ENCODE data around the gene APBB1.

APBB1 gene

GRCh38 chr11:6415797-6416196, 3.1 kb downstream of the APBB1 start:
- TF ChIP-seq NFRKB (IDR thresholded peaks at IDR 0.05) (no peak), FOXK2 (IDR thresholded peaks at IDR 0.05) (no peak), CTBP1 (IDR thresholded peaks at IDR 0.05; ENCODE audit: borderline replicate concordance) (no peak), HDGF (IDR thresholded peaks at IDR 0.05; ENCODE audit: borderline replicate concordance) (no peak), SUZ12 (IDR thresholded peaks at IDR 0.05) (no peak), FOXA1 (IDR thresholded peaks at IDR 0.05) (no peak), LEF1 (IDR thresholded peaks at IDR 0.05; ENCODE audit: borderline replicate concordance) (no peak), FOXM1 (IDR thresholded peaks at IDR 0.05; ENCODE audit: borderline replicate concordance) (no peak), ZNF384 (IDR thresholded peaks at IDR 0.05) (no peak), PKNOX1 (IDR thresholded peaks at IDR 0.05) (no peak), BHLHE40 (IDR thresholded peaks at IDR 0.05; ENCODE audit: borderline replicate concordance) (no peak)
- POLR2A ChIA-PET: no interaction called here
- CTCF ChIA-PET: no interaction called here
- DNase-seq (ENCODE audit: extremely low spot score): no peak

- POLR2A ChIA-PET: no interaction called here
- CTCF ChIA-PET: no interaction called here
- TF ChIP-seq FOXM1 (IDR thresholded peaks at IDR 0.05; ENCODE audit: borderline replicate concordance): no peak
- DNase-seq (ENCODE audit: extremely low spot score): no peak
Observed at GRCh38 chr11:6414874-6415328, 4.0 kb downstream of the APBB1 start.

- ChIA-PET POLR2A (no interaction called here), CTCF (no interaction called here)
- DNase-seq (ENCODE audit: extremely low spot score): no peak
- TF ChIP-seq TARDBP (IDR thresholded peaks at IDR 0.05) (no peak), ARNT (IDR thresholded peaks at IDR 0.05) (no peak), HDGF (IDR thresholded peaks at IDR 0.05; ENCODE audit: borderline replicate concordance) (no peak), BHLHE40 (IDR thresholded peaks at IDR 0.05; ENCODE audit: borderline replicate concordance) (no peak), NFRKB (IDR thresholded peaks at IDR 0.05) (no peak), L3MBTL2 (conservative IDR thresholded peaks at IDR 0.05) (no peak), LEF1 (IDR thresholded peaks at IDR 0.05; ENCODE audit: borderline replicate concordance) (no peak), FOXA1 (IDR thresholded peaks at IDR 0.05) (no peak), ELF4 (IDR thresholded peaks at IDR 0.05) (no peak), FOXM1 (IDR thresholded peaks at IDR 0.05; ENCODE audit: borderline replicate concordance) (no peak), SUZ12 (IDR thresholded peaks at IDR 0.05) (no peak), SP1 (IDR thresholded peaks at IDR 0.05) (no peak), CTBP1 (IDR thresholded peaks at IDR 0.05; ENCODE audit: borderline replicate concordance) (no peak), FOXK2 (IDR thresholded peaks at IDR 0.05) (no peak)
Observed at GRCh38 chr11:6413791-6414201, 5.1 kb downstream of the APBB1 start.

GRCh38 chr11:6411594-6412031, 7.3 kb downstream of the APBB1 start:
- no peak for DNase-seq (ENCODE audit: extremely low spot score)
- POLR2A ChIA-PET: no interaction called here

GRCh38 chr11:6410695-6411430, 8.0 kb downstream of the APBB1 start:
- TF ChIP-seq NFRKB (IDR thresholded peaks at IDR 0.05): no peak
- no peak for TF ChIP-seq ZNF384 (IDR thresholded peaks at IDR 0.05)
- no peak for TF ChIP-seq L3MBTL2 (conservative IDR thresholded peaks at IDR 0.05)
- TF ChIP-seq FOXM1 (IDR thresholded peaks at IDR 0.05; ENCODE audit: borderline replicate concordance): no peak
- TF ChIP-seq FOXA1 (IDR thresholded peaks at IDR 0.05): no peak
- no peak for TF ChIP-seq SP1 (IDR thresholded peaks at IDR 0.05)
- TF ChIP-seq ARNT (IDR thresholded peaks at IDR 0.05): no peak
- no peak for TF ChIP-seq LEF1 (IDR thresholded peaks at IDR 0.05; ENCODE audit: borderline replicate concordance)
- TF ChIP-seq ELF4 (IDR thresholded peaks at IDR 0.05): no peak
- no peak for TF ChIP-seq SUZ12 (IDR thresholded peaks at IDR 0.05)
- no peak for TF ChIP-seq BHLHE40 (IDR thresholded peaks at IDR 0.05; ENCODE audit: borderline replicate concordance)
- ChIA-PET POLR2A (interaction anchor here (2.0 kb wide), 1 partner anchor 8 kb away, joined by 10 read pairs; the partner anchor contains the start of gene APBB1), CTCF (no interaction called here)
- DNase-seq (ENCODE audit: extremely low spot score): no peak

More at GRCh38 chr11:6411594-6412031, 7.3 kb downstream of the APBB1 start:
- TF ChIP-seq SP1 (IDR thresholded peaks at IDR 0.05) (no peak), PKNOX1 (IDR thresholded peaks at IDR 0.05) (no peak), SUZ12 (IDR thresholded peaks at IDR 0.05) (no peak), TARDBP (IDR thresholded peaks at IDR 0.05) (no peak), CTBP1 (IDR thresholded peaks at IDR 0.05; ENCODE audit: borderline replicate concordance) (no peak), NFRKB (IDR thresholded peaks at IDR 0.05) (no peak), FOXK2 (IDR thresholded peaks at IDR 0.05) (no peak), FOXM1 (IDR thresholded peaks at IDR 0.05; ENCODE audit: borderline replicate concordance) (no peak), ELF4 (IDR thresholded peaks at IDR 0.05) (no peak), FOXA1 (IDR thresholded peaks at IDR 0.05) (no peak), LEF1 (IDR thresholded peaks at IDR 0.05; ENCODE audit: borderline replicate concordance) (no peak), BHLHE40 (IDR thresholded peaks at IDR 0.05; ENCODE audit: borderline replicate concordance) (no peak), ARNT (IDR thresholded peaks at IDR 0.05) (no peak), L3MBTL2 (conservative IDR thresholded peaks at IDR 0.05) (no peak), HDGF (IDR thresholded peaks at IDR 0.05; ENCODE audit: borderline replicate concordance) (no peak), ZNF384 (IDR thresholded peaks at IDR 0.05) (no peak)
- CTCF ChIA-PET: no interaction called here

GRCh38 chr11:6406370-6406769, 12.5 kb downstream of the APBB1 start:
- ChIA-PET POLR2A (interaction anchor here (2.3 to 3.2 kb wide), 2 partner anchors 13 to 16 kb away, joined by 7 to 9 read pairs; partner anchors contain the start of genes APBB1 and SMPD1), CTCF (interaction anchor here (0.6 kb wide), 1 partner anchor 28 kb away, joined by 6 read pairs; no protein-coding TSS in a partner anchor)
- TF ChIP-seq L3MBTL2 (conservative IDR thresholded peaks at IDR 0.05) (no peak), FOXA1 (IDR thresholded peaks at IDR 0.05) (no peak), TARDBP (IDR thresholded peaks at IDR 0.05) (no peak), ARNT (IDR thresholded peaks at IDR 0.05) (no peak), CTBP1 (IDR thresholded peaks at IDR 0.05; ENCODE audit: borderline replicate concordance) (no peak), NFRKB (IDR thresholded peaks at IDR 0.05) (no peak), BHLHE40 (IDR thresholded peaks at IDR 0.05; ENCODE audit: borderline replicate concordance) (no peak), LEF1 (IDR thresholded peaks at IDR 0.05; ENCODE audit: borderline replicate concordance) (no peak), PKNOX1 (IDR thresholded peaks at IDR 0.05) (no peak), FOXM1 (IDR thresholded peaks at IDR 0.05; ENCODE audit: borderline replicate concordance) (no peak), SUZ12 (IDR thresholded peaks at IDR 0.05) (no peak), SP1 (IDR thresholded peaks at IDR 0.05) (no peak), HDGF (IDR thresholded peaks at IDR 0.05; ENCODE audit: borderline replicate concordance) (no peak), FOXK2 (IDR thresholded peaks at IDR 0.05) (no peak), ELF4 (IDR thresholded peaks at IDR 0.05) (no peak), ZNF384 (IDR thresholded peaks at IDR 0.05) (no peak)
- DNase-seq (ENCODE audit: extremely low spot score): no peak
